Measurements from ENCODE around the gene ARFIP1. TPM values are rescaled to one million over a fixed set of nuclear protein-coding genes. Genes with fewer than 3 reads are reported as not detected.
A peak's percentile ranks its signal among the peaks of the same experiment; 100 is the strongest.

ARFIP1 gene
- total RNA-seq, 2 donors from 2014 or later = 9.0 to 12.1 TPM

DNA sequence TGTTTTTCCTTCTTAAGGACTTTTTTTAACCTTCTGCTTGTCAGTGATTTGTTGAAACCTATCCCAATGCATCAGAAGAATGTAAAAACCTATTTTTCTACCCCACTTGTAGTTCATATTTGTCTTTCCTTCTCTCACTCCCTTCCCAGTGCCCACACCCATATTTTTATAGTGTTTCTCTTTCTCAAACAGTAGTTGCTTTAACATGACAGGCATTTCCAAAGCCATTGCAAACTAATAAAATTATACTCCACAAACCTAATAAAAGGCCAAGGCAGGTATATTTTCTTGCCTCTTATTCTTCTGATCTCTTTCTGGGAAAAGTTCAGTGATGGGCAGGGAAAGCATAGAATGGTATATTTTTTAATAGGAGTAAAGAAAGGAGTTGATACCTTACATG, 120.6 kb downstream of the ARFIP1 start:
- Mint-ChIP-seq H3K27ac (no peak overlapping the region), H3K36me3 (no peaks in the 10 kb centered on the region), H3K9me3 (no peaks in the 10 kb centered on the region)
- ATAC-seq = no peak
- DNase-seq (ENCODE audit: low spot score in 2 of 2) = no peak

DNA sequence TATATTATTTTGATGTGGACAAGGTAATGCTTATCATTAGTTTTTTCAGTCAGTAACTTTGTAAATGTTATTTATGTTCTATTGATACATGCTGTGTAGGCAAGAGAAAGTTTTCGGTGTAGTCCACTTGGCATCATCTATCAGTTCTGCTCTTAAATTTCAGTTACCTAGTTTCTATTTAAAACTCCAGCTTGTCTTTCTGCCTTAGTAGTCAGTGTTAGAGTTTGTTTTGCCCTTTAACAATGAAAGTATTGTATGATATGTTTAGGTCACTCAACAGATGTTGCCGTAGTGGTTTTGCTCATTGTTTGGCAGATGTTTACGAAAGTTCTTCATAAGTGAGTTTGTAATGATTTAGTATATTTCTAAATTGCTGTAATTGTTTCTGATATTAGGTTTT, 121.5 kb downstream of the ARFIP1 start:
- Mint-ChIP-seq H3K9me3 (no peaks in the 10 kb centered on the region), H3K27ac (no peak overlapping the region), H3K36me3 (no peaks in the 10 kb centered on the region)
- DNase-seq (ENCODE audit: low spot score in 2 of 2) (no peak), ATAC-seq (no peak)

DNA sequence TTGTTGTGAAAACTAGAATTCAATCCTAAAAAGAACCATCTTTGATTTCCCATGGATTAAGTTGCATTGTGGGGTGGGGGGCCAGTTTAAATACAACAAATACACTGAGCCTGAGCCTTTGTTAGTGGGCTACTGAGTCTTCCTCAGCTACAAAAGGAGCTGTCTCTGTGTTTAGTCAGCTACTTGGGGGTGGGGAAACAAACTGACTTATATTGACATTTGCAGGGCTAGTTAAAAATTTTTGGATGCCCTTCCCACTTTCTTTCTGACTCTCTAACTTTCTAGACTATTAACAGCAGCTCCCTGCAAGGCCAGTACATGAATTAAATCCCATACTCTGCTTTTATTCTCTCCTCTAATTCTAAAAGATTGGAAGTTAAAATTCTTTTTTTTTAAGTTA, 123.9 kb downstream of the ARFIP1 start:
- no peak for DNase-seq (ENCODE audit: low spot score in 2 of 2)
- Mint-ChIP-seq H3K9me3 (no peaks in the 10 kb centered on the region), H3K36me3 (no peaks in the 10 kb centered on the region), H3K27ac (peak overlapping the region in 1 of 2 donors; percentile 58)
- no peak for ATAC-seq

DNA sequence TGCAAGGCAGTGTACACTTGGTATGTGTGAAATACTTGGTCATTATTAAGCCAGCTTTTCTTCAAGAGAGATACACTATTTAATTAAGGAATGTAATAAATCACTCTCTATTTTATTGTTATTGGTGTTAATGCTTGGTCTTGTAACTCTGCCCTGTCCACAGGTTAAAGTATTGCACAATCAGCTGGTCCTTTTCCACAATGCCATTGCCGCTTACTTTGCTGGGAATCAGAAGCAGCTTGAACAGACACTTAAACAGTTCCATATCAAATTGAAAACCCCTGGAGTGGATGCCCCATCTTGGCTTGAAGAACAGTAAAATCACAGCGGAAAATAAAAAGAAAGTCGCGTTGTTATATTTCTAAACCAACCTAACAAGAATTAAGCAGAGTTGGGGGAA, 130.1 kb downstream of the ARFIP1 start:
- Mint-ChIP-seq H3K36me3 (no peaks in the 10 kb centered on the region), H3K27ac (no peak overlapping the region), H3K9me3 (no peaks in the 10 kb centered on the region)
- no peak for ATAC-seq
- DNase-seq (ENCODE audit: low spot score in 2 of 2) = no peak

DNA sequence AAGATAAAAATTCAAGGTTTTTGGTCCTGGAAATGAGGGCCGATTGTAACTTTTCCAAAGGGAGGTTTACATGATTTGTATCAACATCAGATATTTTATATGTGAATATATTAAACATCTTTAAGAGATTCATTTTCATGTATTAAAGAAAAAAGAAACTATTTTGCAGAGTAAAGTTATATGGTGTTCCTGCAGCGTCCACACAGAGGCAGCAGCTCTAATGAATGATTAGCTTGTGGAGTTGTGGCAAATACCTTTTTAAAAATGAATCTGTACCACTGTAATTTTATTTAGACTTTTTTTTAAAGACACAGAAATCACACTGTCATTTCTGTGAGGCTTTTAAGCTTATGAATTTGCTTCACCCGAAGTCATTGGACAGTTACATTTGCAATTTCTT, 130.8 kb downstream of the ARFIP1 start:
- no peaks in the 10 kb centered on the region for H3K9me3 Mint-ChIP-seq
- ATAC-seq (no peak), DNase-seq (ENCODE audit: low spot score in 2 of 2) (no peak)
- H3K27ac Mint-ChIP-seq = no peak overlapping the region
- no peaks in the 10 kb centered on the region for H3K36me3 Mint-ChIP-seq

DNA sequence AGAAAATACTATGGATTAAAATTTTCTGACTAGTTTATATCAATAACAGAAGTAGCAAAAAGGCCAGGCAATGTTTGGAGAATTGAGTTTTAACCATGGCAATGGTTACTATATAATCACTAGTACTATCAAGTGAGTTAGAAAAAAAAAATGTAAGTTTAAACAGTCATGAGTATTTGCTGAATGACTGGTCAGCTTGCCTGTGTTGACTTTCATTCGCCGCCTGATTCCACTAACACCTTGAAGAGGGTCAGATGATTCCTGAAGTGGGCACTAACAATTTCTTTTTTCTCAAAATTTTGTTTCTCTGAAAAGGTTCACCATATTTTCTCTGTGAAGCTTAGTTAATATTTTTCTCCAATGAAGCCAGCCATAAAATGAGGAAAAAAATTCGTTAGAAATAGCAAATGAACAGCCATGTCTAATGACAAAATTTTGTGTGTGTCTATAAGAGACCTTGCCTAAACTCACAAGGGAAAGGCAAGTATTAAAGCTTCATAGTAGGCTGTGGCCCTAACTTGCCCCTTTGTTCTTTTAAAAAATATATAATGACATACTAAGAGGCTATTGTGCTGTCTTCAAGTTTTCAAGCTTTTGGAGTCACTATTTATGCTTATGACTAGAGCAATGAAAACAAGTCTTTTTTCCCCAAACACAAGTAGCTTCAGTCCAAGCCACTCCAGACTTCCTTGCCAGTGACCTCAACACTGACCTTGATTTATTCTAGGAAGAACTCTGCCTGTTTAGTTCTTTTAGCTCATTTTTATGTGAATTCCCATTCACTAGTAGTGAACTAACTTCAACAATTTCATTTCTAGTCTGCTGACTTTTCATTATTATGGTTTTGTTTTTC, 138.0 kb downstream of the ARFIP1 start:
- peaks cover 5 to 11% of the 10 kb centered on the region in 2 donors for H3K9me3 Mint-ChIP-seq
- H3K27ac Mint-ChIP-seq = no peak overlapping the region
- no peak for DNase-seq (ENCODE audit: low spot score in 2 of 2)
- no peak for ATAC-seq
- peaks cover 12 to 23% of the 10 kb centered on the region in 2 donors for H3K36me3 Mint-ChIP-seq

DNA sequence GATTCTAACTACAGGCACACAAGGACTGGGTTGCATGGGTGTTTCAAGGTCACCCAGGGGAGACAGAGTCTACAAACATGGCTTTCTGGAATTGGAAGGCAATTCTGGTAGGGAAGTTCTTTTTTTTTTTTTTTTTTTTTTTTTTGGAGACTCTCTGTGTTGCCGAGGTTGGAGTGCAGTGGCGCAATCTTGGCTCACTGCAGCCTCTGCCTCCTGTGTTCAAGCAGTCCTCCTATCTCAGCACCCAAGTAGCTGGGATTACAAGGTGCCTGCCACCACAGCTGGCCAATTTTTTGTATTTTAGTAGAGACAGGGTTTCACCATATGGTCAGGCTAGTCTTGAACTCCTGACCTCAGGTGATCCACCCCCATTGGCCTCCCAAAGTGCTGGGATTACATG, 140.1 kb downstream of the ARFIP1 start:
- ATAC-seq (no peak), DNase-seq (ENCODE audit: low spot score in 2 of 2) (no peak)
- H3K9me3 Mint-ChIP-seq = peaks cover 5 to 11% of the 10 kb centered on the region in 2 donors
- H3K27ac Mint-ChIP-seq = no peak overlapping the region
- H3K36me3 Mint-ChIP-seq = peaks cover 12 to 23% of the 10 kb centered on the region in 2 donors

DNA sequence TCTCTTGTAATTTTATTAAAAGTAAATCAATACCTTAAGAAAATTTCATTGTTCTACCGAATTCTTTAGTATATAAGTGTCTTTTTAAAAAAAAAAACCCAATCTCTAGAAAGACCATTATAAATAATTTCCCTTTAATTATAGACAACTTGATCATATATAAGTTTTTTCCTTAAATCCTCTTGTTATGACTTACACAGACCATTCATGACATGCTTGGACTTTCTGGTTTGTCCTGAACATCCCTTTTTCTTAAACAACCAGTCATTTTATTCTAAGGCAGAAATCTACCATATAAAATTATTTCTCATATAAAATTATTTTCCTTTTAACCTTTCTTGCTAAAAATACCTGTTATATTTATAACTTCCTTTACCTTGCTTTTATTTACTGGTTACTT, 141.0 kb downstream of the ARFIP1 start:
- ATAC-seq (no peak), DNase-seq (ENCODE audit: low spot score in 2 of 2) (no peak)
- Mint-ChIP-seq H3K27ac (no peak overlapping the region), H3K9me3 (peaks cover 5 to 11% of the 10 kb centered on the region in 2 donors), H3K36me3 (peaks cover 12 to 23% of the 10 kb centered on the region in 2 donors)

DNA sequence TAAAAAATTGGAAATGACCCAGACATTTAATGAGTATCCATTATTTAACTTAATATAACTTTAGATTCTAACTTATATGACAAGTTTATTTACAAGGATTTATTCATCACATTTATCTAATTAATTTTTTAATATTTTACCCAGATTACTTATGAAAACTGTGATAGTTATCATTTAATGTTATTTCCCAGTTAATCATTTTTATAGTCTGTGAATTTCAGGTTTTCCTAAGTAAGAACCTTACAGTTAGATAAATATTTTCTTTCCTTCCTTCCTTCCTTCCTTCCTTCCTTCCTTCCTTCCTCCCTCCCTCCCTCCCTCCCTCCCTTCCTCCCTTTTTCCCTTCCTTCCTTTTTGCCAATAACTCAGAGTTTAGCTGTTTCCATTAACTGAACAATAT, 141.5 kb downstream of the ARFIP1 start:
- no peak for DNase-seq (ENCODE audit: low spot score in 2 of 2)
- Mint-ChIP-seq H3K27ac (no peak overlapping the region), H3K36me3 (peaks cover 12 to 23% of the 10 kb centered on the region in 2 donors), H3K9me3 (peaks cover 5 to 11% of the 10 kb centered on the region in 2 donors)
- no peak for ATAC-seq

DNA sequence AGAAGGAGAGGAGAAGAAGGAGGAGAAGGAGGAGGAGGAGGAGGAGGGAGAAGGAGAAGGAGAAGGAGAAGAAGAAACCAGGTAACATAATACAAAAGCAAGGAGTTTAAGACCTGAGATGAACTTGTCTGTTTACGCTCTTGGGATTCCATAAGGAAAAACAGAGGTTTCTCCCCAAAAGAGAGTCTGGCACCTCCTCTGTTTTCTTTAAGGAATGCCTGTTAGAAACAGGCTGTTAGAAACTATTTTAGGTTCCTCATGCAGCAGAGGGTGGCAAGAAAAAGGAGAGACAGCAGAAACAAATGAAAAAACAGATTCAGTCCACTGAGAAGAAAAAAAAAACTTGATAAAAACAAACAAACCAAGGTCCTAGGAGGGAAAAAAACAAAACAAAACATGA, 146.1 kb downstream of the ARFIP1 start:
- Mint-ChIP-seq H3K36me3 (peaks cover 5 to 6% of the 10 kb centered on the region in 2 donors), H3K27ac (no peak overlapping the region), H3K9me3 (peaks cover 5 to 7% of the 10 kb centered on the region in 2 donors)
- DNase-seq (ENCODE audit: low spot score in 2 of 2) (no peak), ATAC-seq (no peak)

DNA sequence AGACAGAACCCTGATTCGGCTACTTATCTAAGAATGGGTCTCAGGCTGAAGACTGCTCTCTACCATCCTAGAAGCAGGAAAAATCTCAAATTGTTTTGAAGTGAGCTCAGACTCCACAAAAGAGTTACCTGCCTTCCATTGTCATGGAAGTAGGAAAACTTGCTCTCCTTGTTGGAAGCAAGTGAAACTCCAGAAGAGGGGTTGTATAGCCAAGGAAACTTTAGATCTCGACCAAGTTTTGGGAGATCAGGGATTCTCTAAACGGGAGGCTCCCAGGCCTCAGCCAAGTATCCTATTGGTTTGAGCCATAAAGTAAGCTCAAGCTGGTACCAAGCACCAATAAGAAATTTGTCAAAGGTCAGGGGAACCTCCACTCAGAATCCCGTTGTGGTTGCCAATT, 147.2 kb downstream of the ARFIP1 start:
- Mint-ChIP-seq H3K36me3 (no peaks in the 10 kb centered on the region), H3K9me3 (peaks cover under 1% of the 10 kb centered on the region in 2 donors), H3K27ac (no peak overlapping the region)
- ATAC-seq = no peak
- DNase-seq (ENCODE audit: low spot score in 2 of 2) = no peak

DNA sequence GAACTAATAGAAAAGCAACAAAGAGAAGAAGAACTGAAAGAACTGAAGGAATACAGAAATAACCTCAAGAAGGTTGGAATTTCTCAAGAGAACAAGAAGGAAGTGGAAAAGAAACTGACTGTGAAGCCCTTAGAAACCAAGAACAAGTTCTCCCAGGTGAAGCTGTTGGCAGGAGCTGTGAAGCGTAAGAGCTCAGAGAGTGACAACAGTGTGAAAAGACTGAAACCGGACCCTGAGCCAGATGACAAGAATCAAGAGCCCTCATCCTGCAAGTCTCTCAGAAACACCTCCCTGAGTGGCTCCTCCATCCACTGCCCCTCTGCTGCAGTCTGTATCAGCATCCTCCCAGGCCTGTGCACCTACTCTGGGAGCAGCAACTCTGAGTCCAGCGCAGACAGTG, 148.0 kb downstream of the ARFIP1 start:
- DNase-seq (ENCODE audit: low spot score in 2 of 2) (no peak), ATAC-seq (no peak)
- H3K27ac Mint-ChIP-seq = no peak overlapping the region
- H3K36me3 Mint-ChIP-seq = no peaks in the 10 kb centered on the region
- no peaks in the 10 kb centered on the region for H3K9me3 Mint-ChIP-seq

DNA sequence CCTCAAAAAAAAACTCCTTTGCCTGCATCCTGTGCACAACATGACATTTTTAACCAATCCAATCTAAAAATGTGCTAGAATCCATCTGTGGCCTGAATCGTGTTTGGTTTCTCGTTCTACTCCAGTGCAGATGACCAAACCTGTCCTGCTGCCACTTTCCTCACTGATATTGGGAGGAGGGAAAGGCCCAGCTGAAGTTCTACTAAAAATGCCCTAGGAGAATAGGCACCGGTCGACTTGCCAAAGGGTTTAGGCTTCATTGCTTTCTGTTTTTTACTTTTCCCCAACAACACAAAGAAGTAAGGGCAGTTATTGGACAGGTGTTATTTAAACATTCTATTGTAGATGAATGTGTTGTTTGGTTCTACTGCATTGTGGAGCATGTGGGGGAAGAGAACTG, 148.5 kb downstream of the ARFIP1 start:
- DNase-seq (ENCODE audit: low spot score in 2 of 2) (no peak), ATAC-seq (no peak)
- no peak overlapping the region for H3K27ac Mint-ChIP-seq
- H3K36me3 Mint-ChIP-seq = no peaks in the 10 kb centered on the region
- H3K9me3 Mint-ChIP-seq = no peaks in the 10 kb centered on the region

DNA sequence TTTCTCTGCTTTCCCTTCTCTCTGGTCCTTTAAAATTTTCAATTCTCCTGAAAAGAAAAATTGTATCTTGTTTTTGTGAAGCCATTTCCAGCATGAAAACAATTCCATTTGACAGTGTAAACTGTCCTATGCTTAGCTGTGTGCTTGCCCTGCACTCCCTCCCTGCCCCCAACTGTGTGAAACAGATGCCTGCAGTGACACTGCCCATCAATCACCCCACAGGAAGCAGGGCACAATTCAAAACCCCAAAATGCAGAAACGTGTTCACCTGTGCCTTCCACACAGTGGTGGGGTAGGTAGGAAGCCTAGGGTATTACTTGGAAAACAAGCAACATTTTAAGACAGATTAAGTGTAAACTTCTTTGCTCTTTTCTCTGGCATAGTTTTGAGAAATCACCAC, 150.1 kb downstream of the ARFIP1 start:
- Mint-ChIP-seq H3K36me3 (peaks cover 5 to 6% of the 10 kb centered on the region in 2 donors), H3K9me3 (no peaks in the 10 kb centered on the region), H3K27ac (no peak overlapping the region)
- no peak for DNase-seq (ENCODE audit: low spot score in 2 of 2)
- ATAC-seq = no peak

DNA sequence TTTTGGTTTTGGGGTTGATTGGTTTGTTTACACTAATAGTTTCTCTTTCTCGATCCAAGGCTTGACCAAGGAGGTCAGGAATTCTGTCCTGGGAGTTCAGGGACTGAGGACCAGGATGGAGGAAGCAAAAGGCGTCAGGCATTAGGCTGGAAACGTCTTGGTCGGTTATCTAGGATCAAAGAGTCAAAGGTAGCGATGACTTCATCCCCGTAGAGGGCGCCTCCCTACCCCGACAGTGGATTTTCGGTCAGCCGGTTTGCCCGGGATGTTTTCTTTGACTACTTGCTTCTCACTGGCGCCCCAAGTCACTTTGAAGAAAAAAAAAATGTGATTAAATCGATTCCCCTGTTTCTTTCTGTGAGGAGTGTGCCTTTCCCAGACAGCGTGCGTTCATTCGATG, 155.4 kb downstream of the ARFIP1 start:
- no peak overlapping the region for H3K27ac Mint-ChIP-seq
- peaks cover 10 to 22% of the 10 kb centered on the region in 2 donors for H3K36me3 Mint-ChIP-seq
- ATAC-seq = no peak
- DNase-seq (ENCODE audit: low spot score in 2 of 2) = peak in 1 of 2 donors; percentile 22
- no peaks in the 10 kb centered on the region for H3K9me3 Mint-ChIP-seq

DNA sequence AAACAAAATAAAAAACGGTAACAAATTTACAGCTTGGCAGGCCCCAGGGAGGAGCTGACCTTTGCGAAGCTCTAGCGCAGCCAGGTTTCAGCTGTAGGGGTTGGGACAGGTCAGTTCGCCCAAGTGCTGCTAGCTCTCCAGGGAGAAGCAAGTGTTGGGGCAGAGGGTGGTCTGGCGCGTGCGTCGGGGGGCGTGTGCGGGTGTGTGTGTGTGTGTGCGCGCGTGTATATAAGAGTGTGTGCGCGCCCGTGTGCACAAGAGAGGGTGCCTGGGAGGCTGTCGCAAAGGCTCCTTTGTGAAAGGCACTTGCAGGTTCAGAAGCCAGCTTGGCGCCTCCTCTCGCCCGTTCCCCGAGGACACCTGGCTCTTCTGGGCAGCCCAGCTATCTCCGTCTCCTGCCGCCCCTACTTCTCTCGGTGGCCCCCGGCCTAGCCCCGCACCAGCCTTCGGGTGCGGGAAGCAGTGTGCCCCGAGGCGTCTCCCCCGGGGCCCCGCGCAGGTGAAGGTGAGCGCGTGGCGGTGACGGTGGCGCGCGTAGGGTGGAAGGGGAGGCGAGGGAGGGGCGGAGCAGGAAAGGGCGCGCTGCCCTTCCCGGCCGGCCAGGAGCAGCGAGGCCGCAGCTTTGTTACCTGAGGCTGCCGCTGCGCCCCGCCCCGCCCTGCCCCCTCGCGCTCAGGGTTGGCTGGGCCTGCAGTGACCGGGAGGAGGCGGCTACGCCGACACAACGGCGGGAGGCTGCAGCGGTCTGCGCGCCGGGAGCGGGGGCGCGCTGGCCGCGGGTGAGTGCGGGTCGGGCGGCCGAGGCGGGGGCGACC, 156.1 kb downstream of the ARFIP1 start, which contains the start of gene FHDC1:
Gene FHDC1 (plus strand): TSS at position 693 of the 815 bp plus-strand sequence. CDS start 6,735 bp downstream, outside the sequence.
- Mint-ChIP-seq H3K27ac (no peak within 1 kb of the TSS), H3K36me3 (peaks cover 10 to 22% of the 10 kb centered on the region in 2 donors), H3K9me3 (no peaks in the 10 kb centered on the region)
- DNase-seq (ENCODE audit: low spot score in 2 of 2) (peak in 1 of 2 donors; percentile 19), ATAC-seq (peak; percentile 52 to 62)

Measured in activated naive CD4-positive, alpha-beta T cell treated with anti-CD3 and anti-CD28 coated beads, Interleukin-2, amount 50 U/mL, for 72 hours (primary cell).